ENCODE results near the gene FAM83C. TPM values are rescaled to one million over a fixed set of nuclear protein-coding genes. Genes with fewer than 3 reads are reported as not detected.
"Not testable (repeated sequence)": the region's sequence is repeated elsewhere in the genome, so short reads cannot be mapped to it uniquely, and the experiment has no call there.

The FAM83C gene
- polyA plus RNA-seq, 3 donors: 0.05 TPM; not detected in 2

- DNase-seq (ENCODE audit: extremely low read depth in 1 of 11, low read depth in 9 of 11, low spot score in 4 of 11): no peak
These were observed 17.8 kb downstream of the FAM83C start for GRCh38 chr20:35274172-35275092.

- no peak for DNase-seq (ENCODE audit: extremely low read depth in 1 of 11, low read depth in 9 of 11, low spot score in 4 of 11)
These were observed 18.6 kb downstream of the FAM83C start for GRCh38 chr20:35273449-35274171.

- DNase-seq (ENCODE audit: extremely low read depth in 1 of 11, low read depth in 9 of 11, low spot score in 4 of 11): no peak
These were observed 20.3 kb downstream of the FAM83C start for GRCh38 chr20:35271904-35272303.

GRCh38 chr20:35271073-35271882 lies 20.9 kb downstream of the FAM83C start:
- no peak for DNase-seq (ENCODE audit: extremely low read depth in 1 of 11, low read depth in 9 of 11, low spot score in 4 of 11)

- DNase-seq (ENCODE audit: extremely low read depth in 1 of 11, low read depth in 9 of 11, low spot score in 4 of 11): no peak
These were observed 22.0 kb downstream of the FAM83C start for GRCh38 chr20:35270021-35270902.

GRCh38 chr20:35269055-35269781 lies 23.0 kb downstream of the FAM83C start:
- DNase-seq (ENCODE audit: extremely low read depth in 1 of 11, low read depth in 9 of 11, low spot score in 4 of 11): peak in 4 of 11 donors; percentile 45 to 57 (median 50)

GRCh38 chr20:35267092-35267491 lies 25.1 kb downstream of the FAM83C start:
- no peak for DNase-seq (ENCODE audit: extremely low read depth in 1 of 11, low read depth in 9 of 11, low spot score in 4 of 11)

GRCh38 chr20:35264755-35265154 lies 27.5 kb downstream of the FAM83C start:
- no peak for DNase-seq (ENCODE audit: extremely low read depth in 1 of 11, low read depth in 9 of 11, low spot score in 4 of 11)

GRCh38 chr20:35263532-35264341 lies 28.5 kb downstream of the FAM83C start:
- no peak for DNase-seq (ENCODE audit: extremely low read depth in 1 of 11, low read depth in 9 of 11, low spot score in 4 of 11)

GRCh38 chr20:35262731-35263531 lies 29.3 kb downstream of the FAM83C start:
- DNase-seq (ENCODE audit: extremely low read depth in 1 of 11, low read depth in 9 of 11, low spot score in 4 of 11): peak in 9 of 11 donors; percentile 52 to 89 (median 67)

GRCh38 chr20:35262321-35262720 lies 29.9 kb downstream of the FAM83C start:
- not testable (repeated sequence) for DNase-seq (ENCODE audit: extremely low read depth in 1 of 11, low read depth in 9 of 11, low spot score in 4 of 11)

GRCh38 chr20:35260426-35260825 lies 31.8 kb downstream of the FAM83C start:
- DNase-seq (ENCODE audit: extremely low read depth in 1 of 11, low read depth in 9 of 11, low spot score in 4 of 11): no peak

- no peak for DNase-seq (ENCODE audit: extremely low read depth in 1 of 11, low read depth in 9 of 11, low spot score in 4 of 11)
These were observed 34.9 kb downstream of the FAM83C start for GRCh38 chr20:35257175-35257909.

GRCh38 chr20:35254448-35254999 lies 37.7 kb downstream of the FAM83C start:
- DNase-seq (ENCODE audit: extremely low read depth in 1 of 11, low read depth in 9 of 11, low spot score in 4 of 11): no peak

GRCh38 chr20:35253010-35253409 lies 39.2 kb downstream of the FAM83C start:
- DNase-seq (ENCODE audit: extremely low read depth in 1 of 11, low read depth in 9 of 11, low spot score in 4 of 11): no peak

All from renal cortex interstitium (tissue), 11 donors.